WI38 (cell line): ENCODE results near the gene TUBGCP6.

Source experiments
- H3K4me3 ChIP-seq: 2 replicates; pipeline ENCODE4 v1.5.1; 2011; ENCODE audit warnings: low read depth, mild to moderate bottlenecking, control low read depth, low read length
- TF ChIP-seq, protein P1 (sequence below): IDR thresholded peaks from 2 replicates; pipeline ENCODE4 v1.5.1; 2012; ENCODE audit warnings: low read depth, mild to moderate bottlenecking, control low read depth, low read length

Gene TUBGCP6

DNA sequence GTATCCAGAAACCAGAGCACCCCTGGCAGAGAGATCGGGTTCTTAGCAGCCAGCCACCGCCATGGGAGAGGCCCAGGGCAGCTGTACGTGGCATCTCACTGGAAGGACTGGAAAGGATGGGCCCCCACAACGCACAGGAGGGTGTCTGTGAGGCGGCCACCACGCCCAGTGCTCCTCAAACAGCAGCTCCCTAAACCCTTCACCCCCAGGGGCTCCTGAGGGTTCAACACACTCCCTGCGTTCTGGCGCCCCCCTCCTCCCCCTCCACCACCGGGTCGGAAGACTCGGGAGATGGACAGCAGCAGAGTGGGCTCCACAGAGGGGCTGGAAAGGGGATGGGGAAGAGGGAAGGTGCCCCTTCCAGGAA is 15.6 kb upstream of the TUBGCP6 start:
- peak overlapping the region; percentile 71 for H3K4me3 ChIP-seq
- TF ChIP-seq, protein P1, sequence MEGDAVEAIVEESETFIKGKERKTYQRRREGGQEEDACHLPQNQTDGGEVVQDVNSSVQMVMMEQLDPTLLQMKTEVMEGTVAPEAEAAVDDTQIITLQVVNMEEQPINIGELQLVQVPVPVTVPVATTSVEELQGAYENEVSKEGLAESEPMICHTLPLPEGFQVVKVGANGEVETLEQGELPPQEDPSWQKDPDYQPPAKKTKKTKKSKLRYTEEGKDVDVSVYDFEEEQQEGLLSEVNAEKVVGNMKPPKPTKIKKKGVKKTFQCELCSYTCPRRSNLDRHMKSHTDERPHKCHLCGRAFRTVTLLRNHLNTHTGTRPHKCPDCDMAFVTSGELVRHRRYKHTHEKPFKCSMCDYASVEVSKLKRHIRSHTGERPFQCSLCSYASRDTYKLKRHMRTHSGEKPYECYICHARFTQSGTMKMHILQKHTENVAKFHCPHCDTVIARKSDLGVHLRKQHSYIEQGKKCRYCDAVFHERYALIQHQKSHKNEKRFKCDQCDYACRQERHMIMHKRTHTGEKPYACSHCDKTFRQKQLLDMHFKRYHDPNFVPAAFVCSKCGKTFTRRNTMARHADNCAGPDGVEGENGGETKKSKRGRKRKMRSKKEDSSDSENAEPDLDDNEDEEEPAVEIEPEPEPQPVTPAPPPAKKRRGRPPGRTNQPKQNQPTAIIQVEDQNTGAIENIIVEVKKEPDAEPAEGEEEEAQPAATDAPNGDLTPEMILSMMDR, result no peak

DNA sequence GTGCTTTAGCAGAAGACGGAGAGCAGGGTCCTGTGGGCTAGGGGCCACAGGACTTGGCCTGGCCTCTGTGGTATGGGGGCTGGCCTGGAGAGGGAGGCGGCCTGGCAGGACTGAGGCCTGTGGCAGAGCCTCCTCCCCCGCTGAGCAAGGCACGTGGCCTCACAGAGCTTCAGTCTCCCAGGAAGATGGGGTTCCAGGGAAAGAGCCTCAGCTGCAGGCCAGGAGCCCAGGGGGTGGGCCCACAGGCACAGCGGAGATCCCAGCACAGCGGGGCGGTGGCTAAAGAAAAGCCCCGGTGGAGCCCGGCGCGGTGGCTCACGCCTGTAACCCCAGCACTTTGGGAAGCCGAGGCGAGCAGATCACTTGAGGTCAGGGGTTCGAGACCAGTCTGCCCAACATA is 14.5 kb upstream of the TUBGCP6 start:
- no peak overlapping the region for H3K4me3 ChIP-seq
- TF ChIP-seq, protein P1, result no peak

DNA sequence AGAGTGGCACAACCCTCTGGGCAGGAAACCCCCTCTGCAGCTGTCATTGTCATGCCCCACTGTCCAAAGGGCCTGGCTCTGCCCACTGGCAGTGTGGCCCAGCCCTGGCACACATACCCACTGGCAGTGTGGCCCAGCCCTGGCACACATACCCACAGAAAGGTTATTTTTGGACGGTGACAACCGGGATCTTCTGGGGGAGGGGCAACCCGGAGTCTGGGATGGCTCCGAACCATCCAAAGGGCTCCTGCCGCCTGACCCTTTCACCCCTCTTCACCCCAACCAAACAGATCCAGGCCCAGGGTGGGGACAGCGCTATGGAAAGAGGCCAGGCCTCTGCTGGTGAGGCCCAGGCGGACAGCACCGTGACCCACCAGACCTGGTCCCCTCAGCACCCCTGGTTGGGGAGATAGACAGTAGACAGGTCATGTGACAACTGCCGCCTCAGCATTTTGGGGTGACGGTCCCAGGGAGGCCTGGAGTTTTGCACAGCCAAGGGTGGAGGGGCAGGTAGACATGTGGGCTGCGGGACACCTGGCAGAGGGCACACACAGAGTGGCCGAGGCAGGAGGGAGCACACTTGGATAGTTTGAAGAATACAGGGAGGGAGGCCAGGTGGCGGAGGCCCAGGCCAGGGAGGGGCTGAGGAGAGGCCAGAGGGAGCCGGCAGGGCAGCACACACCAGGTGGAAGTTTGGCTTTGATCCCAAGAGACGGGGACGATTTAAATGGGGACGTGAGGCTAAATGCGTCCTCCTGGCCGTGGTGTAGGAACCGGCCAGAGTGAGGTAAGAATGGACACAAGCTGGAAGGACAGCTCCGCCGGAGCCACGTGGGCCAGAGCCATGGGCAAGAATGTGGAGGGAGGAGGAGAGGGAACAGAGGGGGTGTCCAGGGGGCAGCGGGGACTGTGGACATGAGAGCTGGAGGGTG is 13.8 kb upstream of the TUBGCP6 start:
- H3K4me3 ChIP-seq, result no peak overlapping the region
- TF ChIP-seq, protein P1, result no peak

DNA sequence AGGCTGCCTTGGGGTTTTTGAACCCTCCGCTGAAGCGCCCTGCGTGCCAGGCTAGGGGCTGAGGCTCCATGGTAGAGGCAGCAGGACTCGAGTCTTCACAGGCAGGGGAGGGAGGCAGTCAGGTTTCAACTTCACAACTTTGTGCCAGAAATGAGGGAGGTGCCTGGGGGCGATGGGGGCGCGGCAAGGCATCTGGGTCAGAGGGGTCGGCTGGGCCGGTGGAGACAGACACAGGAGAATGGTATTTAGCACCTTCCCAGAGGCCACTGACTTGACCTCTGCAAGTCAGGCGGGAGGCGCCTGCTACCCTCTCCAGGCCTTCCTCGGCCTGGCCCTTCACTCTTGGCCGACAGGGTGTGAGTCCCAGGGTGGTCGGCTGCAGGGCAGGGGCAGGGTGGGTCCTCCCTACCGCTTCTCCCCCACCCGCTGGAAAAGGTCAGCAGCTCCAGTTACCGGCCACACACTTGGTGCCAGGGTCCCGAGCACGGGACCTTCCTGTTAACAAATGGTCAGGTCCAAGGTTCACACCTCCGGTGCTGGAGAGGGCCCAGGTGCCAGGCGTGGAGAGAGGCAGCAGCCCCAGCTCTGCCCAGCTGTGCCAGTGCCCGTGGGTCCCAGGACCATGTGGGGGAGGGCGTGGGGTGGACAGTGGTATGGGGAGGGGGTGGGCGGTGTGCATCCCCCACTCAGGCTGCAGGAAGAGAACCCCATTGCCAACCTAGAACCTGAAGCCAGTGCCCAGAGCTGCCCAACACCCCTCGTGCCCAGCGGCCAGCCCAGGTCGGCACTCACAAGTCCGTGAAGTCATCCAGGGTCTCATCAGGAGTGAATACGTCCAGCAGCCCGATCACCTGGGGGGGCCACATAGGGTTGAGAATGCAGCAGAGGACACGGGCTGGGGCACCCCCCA is 12.9 kb upstream of the TUBGCP6 start:
- H3K4me3 ChIP-seq, result no peak overlapping the region
- TF ChIP-seq, protein P1, result no peak

DNA sequence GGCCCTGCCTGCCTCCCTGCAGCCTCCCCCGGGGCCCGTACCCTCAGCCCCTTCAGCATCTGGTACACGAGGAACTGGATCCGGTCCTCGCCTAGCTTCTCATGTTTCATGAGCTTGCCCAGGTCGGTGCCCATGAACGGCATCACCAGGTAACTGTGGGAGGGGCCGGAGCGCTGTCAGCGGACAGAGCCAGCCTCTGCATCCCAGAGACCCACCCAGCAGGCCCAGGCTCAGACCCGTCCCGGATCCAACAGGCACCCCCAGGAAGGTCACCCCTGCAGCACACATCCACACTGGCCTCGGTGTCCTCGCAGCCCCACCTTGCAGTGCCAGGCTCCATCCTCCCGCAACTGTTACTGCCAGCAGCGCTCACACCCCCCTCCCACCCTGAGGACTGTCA is 12.2 kb upstream of the TUBGCP6 start:
- no peak overlapping the region for H3K4me3 ChIP-seq
- TF ChIP-seq, protein P1, result no peak

DNA sequence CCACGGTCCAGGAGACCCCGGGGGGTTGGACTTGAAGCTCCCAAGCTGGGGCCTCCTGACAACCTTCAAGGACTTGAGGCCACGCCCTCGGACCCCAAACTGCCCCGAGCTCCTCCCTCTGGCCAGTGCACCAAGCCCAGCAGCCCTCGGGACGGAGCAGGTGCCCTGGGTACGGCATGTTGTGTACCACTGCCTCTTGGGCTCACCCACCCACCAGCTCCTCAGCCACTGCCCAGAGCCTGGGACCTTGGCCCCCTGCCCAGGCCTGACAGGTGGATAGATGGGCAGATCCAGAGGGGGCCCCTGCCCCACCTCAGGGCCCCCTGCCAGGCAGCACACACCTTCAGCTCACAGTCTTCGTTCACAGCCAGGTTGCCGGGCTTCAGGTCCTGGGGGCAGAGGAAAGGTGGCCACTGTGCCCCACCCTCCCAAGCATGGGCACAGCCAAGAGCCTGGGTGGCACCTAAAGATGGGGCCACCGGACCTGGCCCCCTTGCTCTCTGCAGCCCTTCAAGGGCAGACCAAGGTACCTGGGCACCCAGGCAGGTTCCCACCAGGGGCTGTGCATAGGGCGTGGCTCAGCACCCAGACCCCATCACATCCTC is 11.5 kb upstream of the TUBGCP6 start:
- TF ChIP-seq, protein P1, result no peak
- no peak overlapping the region for H3K4me3 ChIP-seq
